Aorta (tissue), 5 donors: Measurements from ENCODE around the gene TRPM5. TPM values are rescaled to one million over a fixed set of nuclear protein-coding genes. Genes with fewer than 3 reads are reported as not detected.
"Not testable (repeated sequence)": the region's sequence is repeated elsewhere in the genome, so short reads cannot be mapped to it uniquely, and the experiment has no call there.

ENCODE experiments used
- ATAC-seq: fragments of 200-7000 bp; cut with Tn5 transposase; one replicate; pipeline ENCODE4 v1.9.1; 2022; ENCODE audit warnings: moderate library complexity; ENCODE audit not compliant: low FRiP score
- DNase-seq, 2 donors: peaks; one replicate each; pipeline ENCODE4 v3.0.0-alpha.2; 2020
- H3K27ac ChIP-seq, 2 donors: one replicate each; pipeline ENCODE4 v1.5.1; 2013; ENCODE audit warnings: low read length in 2 of 2, mild to moderate bottlenecking in 2 of 2, moderate library complexity in 2 of 2, control low read depth in 1 of 2, inconsistent platforms in 1 of 2, low read depth in 1 of 2
- H3K27me3 ChIP-seq, 2 donors: one replicate each; pipeline ENCODE4 v1.6.1; 2013; ENCODE audit warnings: control low read depth in 1 of 2, low read length in 1 of 2, mild to moderate bottlenecking in 1 of 2, moderate library complexity in 1 of 2; ENCODE audit not compliant: insufficient read depth in 2 of 2, control insufficient read depth in 1 of 2
- H3K36me3 ChIP-seq, 2 donors: one replicate each; pipeline ENCODE4 v1.6.1; 2013; ENCODE audit warnings: control low read depth in 1 of 2, low read length in 1 of 2, mild to moderate bottlenecking in 1 of 2; ENCODE audit not compliant: insufficient read depth in 2 of 2, control insufficient read depth in 1 of 2
- H3K4me1 ChIP-seq, 2 donors: one replicate each; pipeline ENCODE4 v1.6.1; 2013; ENCODE audit warnings: low read length in 2 of 2, control low read depth in 1 of 2, mild to moderate bottlenecking in 1 of 2, moderate library complexity in 1 of 2; ENCODE audit not compliant: insufficient read depth in 2 of 2, control insufficient read depth in 1 of 2
- H3K4me3 ChIP-seq, 2 donors: one replicate each; pipeline ENCODE4 v1.5.1; 2013; ENCODE audit warnings: low read length in 2 of 2, control low read depth in 1 of 2, mild to moderate bottlenecking in 1 of 2
- H3K9me3 ChIP-seq: one replicate; pipeline ENCODE4 v1.6.1; 2013; ENCODE audit warnings: mild to moderate bottlenecking, low read length; ENCODE audit not compliant: control insufficient read depth
- WGBS, 2 donors: extraction: QIAGEN DNeasy Blood & Tissue Kit; methylation state at CpG; one replicate each; pipeline ENCODE4 v1.1.7; 2013; 5-methylcytosine and 5-hydroxymethylcytosine counted together
- intact Hi-C, 2 donors: fragments of 100-400 bp; cut with DNase I; formaldehyde crosslinking; loops; one replicate each; pipeline versions ENCODE4 v1.14.2 to v1.15.0; 2022
- polyA plus RNA-seq, 2 donors: library from polyadenylated mRNA; stranded (reverse); fragments of 200-250 nt; gene quantifications; one replicate each; pipeline ENCODE4 v1.2.3, GENCODE V29; 2013
- total RNA-seq, 2 donors: library from RNA; stranded (reverse); fragmentation: NEBNext Ultra II Directional; extraction: Animal tissue kit (Norgen Biotek cat#: 25700); gene quantifications; one replicate each; pipeline ENCODE4 v1.2.1, GENCODE V29; 2021
- donor health status: healthy with polysubstance abuse.
- donor health status: Bipolar disorder and iron deficiency.
- donor health status: DM: no; HTN: no; CAD: no.
- donor health status: DM: no; HTN: no; CAD: no.
- donor health status: DM: yes; HTN: yes; CAD: no.

Gene TRPM5
- total and polyA plus RNA-seq, 4 donors, result 0.25 TPM; not detected in 3

DNA sequence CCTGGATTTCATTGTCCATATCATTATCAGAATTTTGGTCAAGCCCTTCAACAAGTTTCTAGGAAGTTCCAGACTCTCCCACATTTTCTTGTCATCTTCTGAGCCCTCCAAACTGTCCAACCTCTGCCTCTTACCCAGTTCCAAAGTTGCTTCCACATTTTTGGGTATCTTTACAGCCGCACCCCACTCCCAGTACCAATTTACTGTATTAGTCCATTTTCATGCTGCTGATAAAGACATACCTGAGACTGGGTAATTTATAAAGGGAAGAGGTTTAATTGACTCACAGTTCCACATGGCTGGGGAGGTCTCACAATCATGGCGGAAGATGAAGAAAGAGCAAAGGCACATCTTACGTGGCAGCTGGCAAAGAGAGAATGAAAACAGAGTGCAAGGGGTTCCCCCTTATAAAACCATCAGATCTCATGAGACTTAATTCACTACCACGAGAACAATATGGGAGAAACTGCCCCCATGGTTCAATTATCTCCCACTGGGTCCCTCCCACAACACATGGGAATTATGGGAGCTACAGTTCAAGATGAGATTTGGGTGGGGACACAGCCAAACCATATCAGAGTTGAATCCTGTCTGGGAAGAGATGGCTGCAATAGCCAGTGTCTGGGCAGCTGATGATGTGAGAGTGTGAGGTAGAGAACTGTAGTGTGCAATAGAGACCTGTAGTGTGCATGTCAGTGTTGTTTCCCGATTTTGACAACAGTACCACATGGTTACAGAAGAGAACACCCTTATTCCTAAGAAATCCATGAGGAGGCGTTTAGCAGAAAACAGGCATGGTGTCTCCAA, 36.0 kb upstream of the TRPM5 start:
- intact Hi-C loops, H3K4me3 ChIP-seq, DNase-seq, H3K9me3 ChIP-seq, H3K4me1 ChIP-seq, H3K36me3 ChIP-seq, ATAC-seq, H3K27me3 ChIP-seq, H3K27ac ChIP-seq: not testable (repeated sequence)
- WGBS, 2 donors, result 61 to 63% methylated on average over 6 of the region's 6 CpGs

DNA sequence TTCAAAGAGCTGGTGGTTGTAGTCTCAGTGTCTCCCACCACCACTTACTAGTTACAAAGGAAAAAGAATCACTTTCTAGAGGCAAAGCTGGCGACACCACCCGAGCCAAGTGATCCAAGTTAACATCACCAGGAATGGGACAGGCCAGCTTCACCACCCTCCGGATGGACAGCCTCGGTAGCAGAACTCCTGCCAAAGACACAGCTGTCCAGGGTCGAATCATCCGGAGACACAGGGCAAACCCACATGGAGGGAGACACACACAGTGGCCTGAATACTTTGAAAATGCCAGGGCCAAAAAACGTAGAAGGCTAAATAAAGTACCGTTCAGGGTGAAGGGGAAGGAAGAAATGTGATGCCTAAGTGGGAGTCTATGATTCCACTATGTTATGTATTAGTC, 33.6 kb upstream of the TRPM5 start:
- no peaks in the 10 kb centered on the region for H3K9me3 ChIP-seq
- intact Hi-C loops, result no loop called here
- no peak overlapping the region for H3K4me3 ChIP-seq
- H3K36me3 ChIP-seq, result no peaks in the 10 kb centered on the region
- no peaks in the 10 kb centered on the region for H3K4me1 ChIP-seq
- H3K27ac ChIP-seq, result no peak overlapping the region
- no peaks in the 10 kb centered on the region for H3K27me3 ChIP-seq
- DNase-seq, result no peak
- ATAC-seq, result no peak
- 76 to 81% methylated on average over 8 of the region's 8 CpGs for WGBS, 2 donors

DNA sequence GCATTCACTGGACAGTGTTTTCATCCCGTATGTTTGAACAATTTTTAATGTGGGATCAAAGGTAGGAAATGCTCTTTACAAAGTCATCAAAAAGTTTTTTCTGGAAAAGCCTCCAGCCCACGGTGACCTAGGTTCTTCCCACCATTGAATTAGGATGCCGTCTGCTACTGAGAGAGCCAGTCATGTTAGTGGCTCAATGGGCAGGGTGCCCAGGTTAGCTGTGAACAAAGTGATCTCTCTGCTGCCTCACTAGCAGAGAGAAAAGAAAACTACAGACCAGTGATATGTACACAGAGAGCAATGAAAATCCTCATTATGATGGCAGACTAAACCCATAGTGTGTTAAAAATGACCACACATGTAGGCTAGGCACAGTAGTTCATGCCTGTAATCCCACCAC, 32.9 kb upstream of the TRPM5 start:
- Histone ChIP-seq H3K9me3 (no peaks in the 10 kb centered on the region), H3K27me3 (no peaks in the 10 kb centered on the region), H3K4me3 (no peak overlapping the region), H3K27ac (no peak overlapping the region), H3K4me1 (no peaks in the 10 kb centered on the region), H3K36me3 (no peaks in the 10 kb centered on the region)
- ATAC-seq, result no peak
- DNase-seq, result no peak
- WGBS, 2 donors, result 69 to 72% methylated on average over 3 of the region's 3 CpGs
- intact Hi-C loops, result no loop called here

DNA sequence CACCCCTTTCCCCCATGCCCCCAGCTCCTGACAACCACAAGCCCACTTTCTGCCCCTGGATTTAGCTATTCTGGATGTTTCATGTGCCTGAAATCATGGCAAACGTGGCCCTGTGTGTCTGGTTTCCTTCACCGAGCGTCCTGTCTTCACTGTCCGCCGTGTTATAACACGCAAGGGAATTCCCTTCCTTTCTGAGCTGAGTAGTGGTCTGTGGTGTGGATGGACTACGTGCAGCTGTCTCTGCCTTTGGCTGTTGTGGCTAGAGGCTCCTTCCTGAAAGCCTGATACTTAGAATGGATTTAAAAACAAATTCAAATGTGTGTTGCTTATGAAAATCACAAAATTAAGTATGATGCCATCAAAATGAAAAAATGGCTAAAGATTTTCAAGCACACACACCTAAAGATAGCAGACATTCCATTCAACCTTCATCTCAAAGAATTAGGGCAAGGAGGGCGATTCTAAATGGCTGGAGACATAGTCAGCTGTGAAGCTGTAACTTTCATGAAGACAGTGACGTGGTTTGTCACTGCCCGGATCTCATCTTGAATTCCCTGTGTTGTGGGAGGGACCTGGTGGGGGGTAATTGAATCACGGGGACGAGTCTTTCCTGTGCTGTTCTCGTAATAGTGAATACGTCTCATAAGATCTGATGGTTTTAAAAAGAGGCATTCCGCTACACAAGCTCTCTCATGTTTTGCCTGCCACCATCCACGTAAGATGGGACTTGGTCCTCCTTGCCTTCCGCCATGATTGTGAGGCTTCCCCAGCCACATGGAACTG, 31.0 kb upstream of the TRPM5 start:
- H3K4me1 ChIP-seq, result no peaks in the 10 kb centered on the region
- 60 to 68% methylated on average over 17 of the region's 17 CpGs for WGBS, 2 donors
- intact Hi-C loops, result no loop called here
- H3K9me3 ChIP-seq, result no peaks in the 10 kb centered on the region
- H3K36me3 ChIP-seq, result no peaks in the 10 kb centered on the region
- no peak overlapping the region for H3K27ac ChIP-seq
- H3K4me3 ChIP-seq, result no peak overlapping the region
- DNase-seq, result no peak
- ATAC-seq, result no peak
- H3K27me3 ChIP-seq, result no peaks in the 10 kb centered on the region

DNA sequence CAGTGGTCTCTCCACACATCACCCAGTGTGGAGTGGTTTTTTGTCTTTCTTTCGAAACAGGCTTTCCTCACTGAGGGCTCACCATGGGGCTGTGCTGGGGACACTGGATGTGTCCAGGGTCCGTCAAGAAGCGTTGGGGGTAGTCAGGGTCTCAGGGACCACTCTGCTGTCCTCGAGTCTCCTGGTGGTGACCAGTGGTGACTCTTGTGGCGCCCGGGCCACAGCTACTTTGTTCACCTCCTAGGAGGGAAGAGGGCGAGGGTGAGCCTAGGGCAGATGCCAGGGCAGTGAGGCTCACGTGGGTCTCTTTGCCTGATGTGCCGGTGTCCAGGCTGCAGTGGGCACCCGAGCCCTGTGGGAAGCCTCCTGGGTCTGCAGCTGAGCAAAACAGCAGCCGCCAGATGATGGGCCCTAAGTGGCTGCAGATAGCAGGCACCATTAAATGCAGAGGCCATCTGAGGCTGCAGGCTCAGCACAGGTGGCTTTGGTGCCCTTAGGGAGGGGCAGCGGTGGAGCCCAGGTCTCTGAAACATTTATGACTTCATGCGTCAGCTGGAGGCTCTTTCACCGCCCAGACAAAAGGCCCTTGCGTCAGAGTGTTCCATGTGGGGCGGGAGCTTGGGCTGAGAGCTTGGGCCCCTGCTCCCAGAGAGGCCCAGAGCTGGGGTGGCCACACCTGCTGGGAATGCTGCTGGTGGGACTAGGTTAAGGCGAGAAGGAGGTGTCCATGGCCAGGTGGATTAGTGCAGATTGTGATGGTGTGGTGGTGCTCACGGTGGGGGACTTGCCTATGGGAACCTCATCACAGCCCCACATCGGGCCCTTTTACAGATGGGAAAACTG, 30.0 kb upstream of the TRPM5 start:
- Histone ChIP-seq H3K36me3 (no peaks in the 10 kb centered on the region), H3K27me3 (no peaks in the 10 kb centered on the region), H3K27ac (no peak overlapping the region), H3K9me3 (no peaks in the 10 kb centered on the region), H3K4me1 (no peaks in the 10 kb centered on the region), H3K4me3 (no peak overlapping the region)
- 80 to 85% methylated on average over 19 of the region's 19 CpGs for WGBS, 2 donors
- ATAC-seq (no peak), DNase-seq (no peak)
- intact Hi-C loops, result no loop called here

DNA sequence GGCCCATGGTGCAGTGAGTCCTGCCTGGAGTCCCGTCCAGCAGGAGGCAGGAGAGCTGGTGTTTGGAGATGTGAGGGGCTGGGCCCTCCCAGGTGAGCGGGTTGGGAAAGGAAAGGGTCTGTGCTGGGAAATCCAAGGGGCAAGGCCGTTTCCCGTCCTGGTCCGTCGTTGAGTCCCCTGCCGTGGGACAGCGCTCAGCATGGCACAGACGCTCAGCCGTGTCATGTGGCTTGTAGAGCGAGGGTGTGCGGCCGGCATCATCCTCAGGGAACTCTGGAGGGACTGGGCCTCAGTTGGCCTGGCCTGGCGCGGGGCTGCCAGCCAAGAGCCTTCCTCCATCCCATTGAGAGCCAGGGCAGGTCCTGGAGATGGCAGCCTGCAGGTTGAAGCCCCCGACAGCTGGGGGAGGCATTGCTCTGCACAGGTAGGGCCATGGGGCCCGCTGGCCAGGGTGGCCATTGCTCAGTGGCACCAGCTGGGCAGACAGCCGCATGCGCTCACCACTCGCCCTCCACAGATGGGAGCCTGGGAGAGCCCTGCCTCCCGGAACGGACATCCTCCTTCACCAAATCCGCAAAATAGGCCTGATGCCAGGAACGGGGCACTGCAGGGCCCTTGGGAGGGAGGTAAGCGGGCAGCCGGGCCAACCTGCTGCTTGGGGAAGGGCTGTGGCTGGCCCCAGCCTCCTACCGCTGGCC, 29.2 kb upstream of the TRPM5 start:
- no peaks in the 10 kb centered on the region for H3K27me3 ChIP-seq
- 87% methylated on average over 25 to 27 of the region's 27 CpGs for WGBS, 2 donors
- intact Hi-C loops, result no loop called here
- no peaks in the 10 kb centered on the region for H3K4me1 ChIP-seq
- ATAC-seq (peak; percentile 7), DNase-seq (no peak)
- no peaks in the 10 kb centered on the region for H3K9me3 ChIP-seq
- no peak overlapping the region for H3K4me3 ChIP-seq
- H3K36me3 ChIP-seq, result no peaks in the 10 kb centered on the region
- no peak overlapping the region for H3K27ac ChIP-seq

DNA sequence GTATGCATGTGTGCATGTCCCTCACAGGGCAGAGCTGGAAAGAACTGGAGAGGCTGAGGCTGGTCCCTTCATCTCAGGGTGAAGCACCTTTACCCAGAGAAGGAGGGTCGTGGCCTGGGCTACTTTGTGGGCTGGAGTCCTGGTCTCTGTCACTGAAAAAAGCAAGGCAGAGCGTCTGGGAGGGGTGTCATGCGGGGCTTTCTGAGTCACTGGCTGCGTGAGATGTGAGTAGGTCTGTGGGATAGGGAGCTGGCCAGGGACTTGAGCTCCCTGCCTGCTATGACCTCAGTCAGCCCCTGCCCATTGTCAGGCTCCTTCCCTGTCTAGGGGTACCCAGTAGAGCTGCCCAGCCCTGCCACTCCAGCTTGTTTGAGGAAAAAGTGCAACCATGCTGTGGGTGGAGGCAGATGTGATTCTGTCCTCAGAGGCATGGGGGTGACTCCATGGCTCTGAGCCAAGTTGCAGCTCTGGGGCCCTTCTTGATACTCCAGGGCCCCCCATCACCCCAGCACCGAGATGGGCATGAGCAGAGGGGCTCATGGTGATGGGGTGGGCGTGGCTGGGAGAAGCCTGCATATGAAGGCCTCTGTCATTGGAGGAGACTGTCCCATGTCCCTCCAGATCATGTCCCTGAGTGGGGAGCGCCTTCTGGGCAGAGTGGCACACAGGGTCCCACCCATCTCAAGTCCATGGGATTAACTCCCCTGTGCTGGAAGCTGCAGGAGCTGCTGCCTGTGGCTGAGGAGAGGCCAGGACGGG, 28.3 kb upstream of the TRPM5 start:
- H3K9me3 ChIP-seq, result no peaks in the 10 kb centered on the region
- intact Hi-C loops, result no loop called here
- no peaks in the 10 kb centered on the region for H3K36me3 ChIP-seq
- no peaks in the 10 kb centered on the region for H3K4me1 ChIP-seq
- H3K4me3 ChIP-seq, result no peak overlapping the region
- no peak for ATAC-seq
- 66 to 80% methylated on average over 8 of the region's 8 CpGs for WGBS, 2 donors
- H3K27me3 ChIP-seq, result no peaks in the 10 kb centered on the region
- H3K27ac ChIP-seq, result no peak overlapping the region
- DNase-seq, result no peak

DNA sequence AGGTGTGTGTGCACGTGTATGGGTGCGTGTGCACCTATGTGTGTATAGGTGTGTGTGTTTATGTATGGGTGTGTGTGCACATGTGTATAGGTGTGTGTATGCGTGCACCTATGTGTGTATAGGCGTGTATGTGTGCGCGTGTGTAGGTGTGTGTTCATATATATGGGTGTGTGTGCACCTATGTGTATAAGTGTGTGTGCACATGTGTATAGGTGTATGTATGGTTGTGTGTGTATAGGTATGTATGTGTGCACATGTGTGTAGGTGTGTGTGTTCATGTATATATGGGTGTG, 27.4 kb upstream of the TRPM5 start:
- H3K9me3 ChIP-seq, result no peaks in the 10 kb centered on the region
- H3K4me1 ChIP-seq, result no peaks in the 10 kb centered on the region
- 95 to 97% methylated on average over 6 of the region's 6 CpGs for whole genome bisulfite sequencing, 2 donors
- no peaks in the 10 kb centered on the region for H3K36me3 ChIP-seq
- H3K27me3 ChIP-seq, result no peaks in the 10 kb centered on the region
- no peak overlapping the region for H3K27ac ChIP-seq
- no peak overlapping the region for H3K4me3 ChIP-seq
- DNase-seq, result no peak
- no peak for ATAC-seq
- intact Hi-C loops, result no loop called here
